HG03558 (cell line): Measurements from ENCODE around the gene MSI1.

ENCODE experiments used
- ATAC-seq: cut with Tn5 transposase; IDR thresholded peaks from one replicate; pipeline ENCODE4 v1.9.1; 2021; ENCODE audit warnings: moderate number of reproducible peaks; ENCODE audit not compliant: unreplicated experiment; ENCODE audit errors: extremely low read depth

Gene MSI1

GRCh38 chr12:120331390-120331789, 37.6 kb downstream of the MSI1 start:
- no peak for ATAC-seq

GRCh38 chr12:120328228-120328627, 40.7 kb downstream of the MSI1 start:
- ATAC-seq = no peak

- no peak for ATAC-seq
Measured at GRCh38 chr12:120327593-120327992, 41.4 kb downstream of the MSI1 start, which contains the start of gene PLA2G1B. Gene PLA2G1B (minus strand): TSS chr12:120327779. CDS start chr12:120327753, 26 bp downstream.

GRCh38 chr12:120324841-120325417, 44.0 kb downstream of the MSI1 start:
- no peak for ATAC-seq

GRCh38 chr12:120323772-120324171, 45.2 kb downstream of the MSI1 start:
- ATAC-seq = no peak

- ATAC-seq = no peak
Measured at GRCh38 chr12:120321382-120322202, 47.4 kb downstream of the MSI1 start.

- ATAC-seq = peak; percentile 93
Measured at GRCh38 chr12:120317224-120318105, 51.5 kb downstream of the MSI1 start.

- no peak for ATAC-seq
Measured at GRCh38 chr12:120316798-120317223, 52.2 kb downstream of the MSI1 start.

GRCh38 chr12:120314220-120314619, 54.7 kb downstream of the MSI1 start:
- no peak for ATAC-seq

GRCh38 chr12:120301962-120302815, 66.8 kb downstream of the MSI1 start, which contains the start of gene SIRT4:
Gene SIRT4 (plus strand): TSS chr12:120302321. CDS start chr12:120303562, 1,241 bp downstream.
- ATAC-seq = peak; percentile 78

- peak; percentile 25 for ATAC-seq
Measured at GRCh38 chr12:120292661-120293531, 76.1 kb downstream of the MSI1 start, which contains the start of gene RNU4-1. Gene RNU4-1 (minus strand): TSS chr12:120293237.

- no peak for ATAC-seq
Measured at GRCh38 chr12:120292411-120292660, 76.6 kb downstream of the MSI1 start.
